MM.1S (cell line): ENCODE results near the gene PTPRA.
"Not testable (repeated sequence)": the region's sequence is repeated elsewhere in the genome, so short reads cannot be mapped to it uniquely, and the experiment has no call there.

Experiments used
- DNase-seq: peaks from one replicate; pipeline ENCODE4 v3.0.0-alpha.2; 2015
- H2AFZ ChIP-seq: fragments of 300-600 bp; sonication (generic); 2 replicates; pipeline ENCODE4 v1.6.0; 2016; ENCODE audit warnings: antibody characterized with exemption, low read length
- H3F3A ChIP-seq: fragments of 300-600 bp; sonication (generic); 2 replicates; pipeline ENCODE4 v1.6.1; 2016; ENCODE audit warnings: mild to moderate bottlenecking, antibody characterized with exemption, low read length, moderate library complexity, mixed read lengths; ENCODE audit not compliant: insufficient read depth
- H3K27ac ChIP-seq: fragments of 300-600 bp; sonication (generic); 2 replicates; pipeline ENCODE4 v1.5.1; 2016; ENCODE audit warnings: mild to moderate bottlenecking, low read length
- H3K27me3 ChIP-seq: fragments of 300-600 bp; sonication (generic); replicated peaks from 2 replicates; pipeline ENCODE4 v1.6.0; 2016; ENCODE audit warnings: low read length; ENCODE audit not compliant: insufficient read depth
- H3K36me3 ChIP-seq: fragments of 300-600 bp; sonication (generic); replicated peaks from 2 replicates; pipeline ENCODE4 v1.6.1; 2016; ENCODE audit warnings: mild to moderate bottlenecking, low read length, mixed read lengths; ENCODE audit not compliant: insufficient read depth
- H3K4me1 ChIP-seq: fragments of 300-600 bp; sonication (generic); 2 replicates; pipeline ENCODE4 v1.6.1; 2016; ENCODE audit warnings: low read length, mixed read lengths
- H3K4me2 ChIP-seq: fragments of 300-600 bp; sonication (generic); 2 replicates; pipeline ENCODE4 v1.6.0; 2016; ENCODE audit warnings: low read depth, low read length
- H3K4me3 ChIP-seq: fragments of 300-600 bp; sonication (generic); 2 replicates; pipeline ENCODE4 v1.5.1; 2016; ENCODE audit warnings: low read length, mixed read lengths
- H3K79me2 ChIP-seq: fragments of 300-600 bp; sonication (generic); 2 replicates; pipeline ENCODE4 v1.6.1; 2016; ENCODE audit warnings: mixed run types, low read length, mixed read lengths
- H3K9ac ChIP-seq: fragments of 300-600 bp; sonication (generic); 2 replicates; pipeline ENCODE4 v1.6.1; 2016; ENCODE audit warnings: low read length, mixed read lengths
- H3K9me2 ChIP-seq: fragments of 300-600 bp; sonication (generic); replicated peaks from 2 replicates; pipeline ENCODE4 v1.6.1; 2016; ENCODE audit warnings: mild to moderate bottlenecking, low read length, mixed read lengths; ENCODE audit not compliant: insufficient read depth
- H3K9me3 ChIP-seq: fragments of 300-600 bp; sonication (generic); replicated peaks from 2 replicates; pipeline ENCODE4 v1.6.1; 2016; ENCODE audit warnings: mild to moderate bottlenecking, low read length, mixed read lengths; ENCODE audit not compliant: insufficient read depth
- H4K20me1 ChIP-seq: fragments of 300-600 bp; sonication (generic); 2 replicates; pipeline ENCODE4 v1.6.1; 2016; ENCODE audit warnings: mild to moderate bottlenecking, low read length, moderate library complexity, mixed read lengths; ENCODE audit not compliant: insufficient read depth
- CTCF ChIP-seq: fragments of 300-600 bp; sonication (generic); IDR thresholded peaks from 2 replicates; pipeline ENCODE4 v1.5.1; 2016; ENCODE audit warnings: antibody characterized with exemption, low read length, mixed read lengths
- EZH2 ChIP-seq: fragments of 300-600 bp; sonication (generic); optimal IDR thresholded peaks from 2 replicates; pipeline ENCODE3; 2017; ENCODE audit warnings: low read depth, mild to moderate bottlenecking, antibody characterized with exemption, low read length, mixed read lengths
- EZH2phosphoT487 ChIP-seq: fragments of 300-600 bp; sonication (generic); IDR thresholded peaks from 2 replicates; pipeline ENCODE4 v1.6.1; 2018; ENCODE audit warnings: antibody characterized with exemption, low read length

PTPRA gene

GRCh38 chr20:3072530-3073250 lies 199.4 kb downstream of the PTPRA start:
- TF ChIP-seq EZH2phosphoT487 (no peak), CTCF (no peak), EZH2 (no peak)
- no peaks in the 10 kb centered on the region for H3F3A ChIP-seq
- H3K27ac ChIP-seq: no peak overlapping the region
- H3K9ac ChIP-seq: no peak overlapping the region
- H3K27me3 ChIP-seq: 0 out of 2 replicates have a peak, but pooled peaks cover 1% of the 10 kb centered on the region
- peaks cover 9% of the 10 kb centered on the region; the same call in 1 of the 2 replicates for H3K4me1 ChIP-seq
- no peaks in the 10 kb centered on the region for H4K20me1 ChIP-seq
- no peak overlapping the region for H3K4me3 ChIP-seq
- no peaks in the 10 kb centered on the region for H3K79me2 ChIP-seq
- H2AFZ ChIP-seq: no peak overlapping the region
- H3K9me3 ChIP-seq: no peaks in the 10 kb centered on the region
- H3K36me3 ChIP-seq: no peaks in the 10 kb centered on the region
- no peak overlapping the region for H3K4me2 ChIP-seq
- no peak for DNase-seq
- no peaks in the 10 kb centered on the region for H3K9me2 ChIP-seq

DNA sequence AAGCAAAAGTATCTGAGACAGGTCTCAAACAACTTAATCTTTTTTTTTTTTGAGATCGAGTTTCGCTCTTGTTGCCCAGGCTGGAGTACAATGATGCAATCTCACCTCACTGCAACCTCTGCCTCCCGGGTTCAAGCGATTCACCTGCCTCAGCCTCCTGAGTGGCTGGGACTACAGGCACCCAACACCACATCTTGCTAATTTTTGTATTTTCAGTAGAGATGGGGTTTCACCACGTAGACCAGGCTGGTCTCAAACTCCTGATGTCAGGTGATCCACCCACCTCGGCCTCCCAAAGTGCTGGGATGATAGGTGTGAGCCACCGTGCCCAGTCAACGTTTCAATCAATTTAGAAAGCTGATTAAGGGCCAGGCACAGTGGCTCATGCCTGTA lies 200.0 kb downstream of the PTPRA start:
- not testable (repeated sequence) for H3K4me2 ChIP-seq, H3K27ac ChIP-seq, H3K4me3 ChIP-seq, H3K36me3 ChIP-seq, H3K9me2 ChIP-seq, H3K9me3 ChIP-seq, H3K9ac ChIP-seq, H4K20me1 ChIP-seq, H3F3A ChIP-seq, H3K79me2 ChIP-seq, H3K4me1 ChIP-seq, DNase-seq, H2AFZ ChIP-seq, H3K27me3 ChIP-seq

DNA sequence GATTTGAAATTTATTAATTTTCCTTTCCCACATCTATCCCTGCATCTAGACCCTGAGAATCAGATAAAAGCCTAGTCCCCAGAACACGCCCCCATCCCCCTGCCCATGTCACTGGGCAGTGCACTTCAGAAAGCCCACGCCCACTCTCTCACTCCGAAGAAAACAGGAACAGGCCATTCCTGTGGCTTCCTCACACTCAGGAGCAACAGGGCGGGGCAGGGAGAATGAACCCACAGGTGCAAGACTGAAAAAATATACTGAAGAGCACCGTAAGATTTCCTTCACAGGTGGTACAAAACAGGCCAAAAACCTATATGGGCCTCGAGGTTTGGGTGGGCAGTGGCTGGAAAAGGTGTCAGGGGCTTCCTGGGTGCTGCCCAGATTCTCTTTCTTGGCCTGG lies 201.5 kb downstream of the PTPRA start:
- H3K27me3 ChIP-seq: 0 out of 2 replicates have a peak, but pooled peaks cover 4% of the 10 kb centered on the region
- H3K79me2 ChIP-seq: no peaks in the 10 kb centered on the region
- H3K4me3 ChIP-seq: no peak overlapping the region
- peaks cover 9% of the 10 kb centered on the region; the same call in 1 of the 2 replicates for H3K4me1 ChIP-seq
- no peak for DNase-seq
- no peak overlapping the region for H2AFZ ChIP-seq
- H3K9ac ChIP-seq: no peak overlapping the region
- H3K9me2 ChIP-seq: no peaks in the 10 kb centered on the region
- no peaks in the 10 kb centered on the region for H4K20me1 ChIP-seq
- H3F3A ChIP-seq: no peaks in the 10 kb centered on the region
- no peaks in the 10 kb centered on the region for H3K9me3 ChIP-seq
- no peak overlapping the region for H3K4me2 ChIP-seq
- H3K36me3 ChIP-seq: no peaks in the 10 kb centered on the region
- no peak overlapping the region for H3K27ac ChIP-seq
- no peak for TF ChIP-seq CTCF
- no peak for TF ChIP-seq EZH2phosphoT487
- no peak for TF ChIP-seq EZH2

DNA sequence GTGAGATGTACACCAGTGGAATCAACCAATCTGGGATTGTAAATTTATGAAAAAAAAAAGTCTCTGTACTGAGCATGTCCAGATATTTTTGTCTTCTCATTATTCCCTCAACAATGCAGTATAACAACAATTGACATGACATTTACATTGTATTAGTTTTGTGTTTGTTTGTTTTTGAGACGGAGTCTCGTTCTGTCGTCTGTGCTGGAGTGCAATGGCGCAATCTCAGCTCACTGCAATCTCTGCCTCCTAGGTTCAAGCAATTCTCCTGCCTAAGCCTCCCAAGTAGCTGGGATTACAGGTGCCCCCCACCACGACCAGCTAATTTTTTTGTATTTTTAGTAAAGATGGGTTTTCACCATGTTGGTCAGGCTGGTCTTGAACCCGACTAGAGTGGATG lies 202.0 kb downstream of the PTPRA start:
- H3K27me3 ChIP-seq, H3K4me1 ChIP-seq, H3K9ac ChIP-seq, DNase-seq, H2AFZ ChIP-seq, H3K79me2 ChIP-seq, H3K9me3 ChIP-seq, H4K20me1 ChIP-seq, H3K4me2 ChIP-seq, H3K27ac ChIP-seq, H3F3A ChIP-seq, H3K9me2 ChIP-seq, H3K4me3 ChIP-seq, H3K36me3 ChIP-seq: not testable (repeated sequence)
